Body of pancreas (tissue), 4 donors: Measurements from ENCODE around the gene HOXC11.

Source experiments
- CTCF ChIP-seq, 7 experiments: fragments of 450-650 bp in 4 of 7; fragments of 200-600 bp in 3 of 7; sonication (generic) in 3 of 7; IDR thresholded peaks; one replicate each; pipeline ENCODE4 v1.5.1; 2016 to 2019; ENCODE audit warnings: antibody characterized with exemption in 7 of 7
- POLR2A ChIP-seq, 3 donors: fragments of 450-650 bp; IDR thresholded peaks; one replicate each; pipeline ENCODE4 v1.6.1; 2016; ENCODE audit warnings: antibody characterized with exemption in 3 of 3, mild to moderate bottlenecking in 2 of 3

GRCh38 chr12:53924521-53925405 is 48.2 kb upstream of the HOXC11 start:
- TF ChIP-seq CTCF (IDR thresholded peaks at IDR 0.05) (no peak), POLR2A (IDR thresholded peaks at IDR 0.05) (no peak)
